ENCODE data around the gene LRRC74A. TPM values are rescaled to one million over a fixed set of nuclear protein-coding genes. Genes with fewer than 3 reads are reported as not detected.
A peak's percentile ranks its signal among the peaks of the same experiment; 100 is the strongest.

The LRRC74A gene
- total and polyA plus RNA-seq, 9 of the 15 experiments (the other 6 are each of a cell fraction or from before 2014, with no cell fraction given): not detected

- TF ChIP-seq MAX (CRISPR knock-in tag; IDR thresholded peaks at IDR 0.05) (peak; percentile 73), ZNF512 (tag; IDR thresholded peaks at IDR 0.05) (no peak), HDGF (IDR thresholded peaks at IDR 0.05) (0 out of 2 replicates have a peak, but pooled peaks have one; percentile 20), FOXK2 (conservative IDR thresholded peaks at IDR 0.05 in 1 of 2, IDR thresholded peaks at IDR 0.05 in 1 of 2; ENCODE audit: low read depth in 2 of 2) (peak in 1 of 2 experiments; percentile 20; a peak in 1 of 4 replicates), EP300 (IDR thresholded peaks at IDR 0.05; ENCODE audit: low read length) (peak; percentile 15; the same call in 1 of the 2 replicates), RCOR1 (IDR thresholded peaks at IDR 0.05; ENCODE audit: borderline replicate concordance in 1 of 2, low read depth in 2 of 2, low read length in 2 of 2) (peak in 1 of 2 experiments; percentile 73; a peak in 2 of 4 replicates), MGA (IDR thresholded peaks at IDR 0.05) (peak; percentile 76), RFX1 (IDR thresholded peaks at IDR 0.05) (peak; percentile 55; the same call in 1 of the 2 replicates), MAFG (tag; conservative IDR thresholded peaks at IDR 0.05) (peak; percentile 90), PHF8 (IDR thresholded peaks at IDR 0.05; ENCODE audit: borderline replicate concordance, low read length) (peak; percentile 25; the same call in 1 of the 2 replicates), TRIM28 (IDR thresholded peaks at IDR 0.05) (no peak), GATAD2A (IDR thresholded peaks at IDR 0.05) (peak; percentile 9; the same call in 1 of the 2 replicates), DPF2 (IDR thresholded peaks at IDR 0.05) (peak; percentile 73; the same call in 1 of the 2 replicates), PKNOX1 (IDR thresholded peaks at IDR 0.05) (peak; percentile 90), CREM (IDR thresholded peaks at IDR 0.05; ENCODE audit: low read depth) (peak; percentile 49; the same call in 1 of the 2 replicates)
These were observed 92.7 kb downstream of the LRRC74A start (continued) for GRCh38 chr14:76918782-76919394.

Measured in K562 (cell line).